PC-3 (cell line): ENCODE data around the gene PEX11A.

Experiments used
- CTCF ChIP-seq: fragments of 300-600 bp; sonication (generic); conservative IDR thresholded peaks from 2 replicates; pipeline ENCODE4 v1.5.1; 2017; ENCODE audit warnings: antibody characterized with exemption, low read depth, mild to moderate bottlenecking, low read length
- EZH2phosphoT487 ChIP-seq: fragments of 300-600 bp; sonication (generic); IDR thresholded peaks from 2 replicates; pipeline ENCODE4 v1.6.1; 2018; ENCODE audit warnings: mild to moderate bottlenecking, antibody characterized with exemption, low read length, borderline replicate concordance

GRCh38 chr15:89657686-89658200 lies 32.8 kb downstream of the PEX11A start:
- TF ChIP-seq CTCF (no peak), EZH2phosphoT487 (no peak)
